K562 (cell line): Measurements from ENCODE around the gene LRRC8E. TPM values are rescaled to one million over a fixed set of nuclear protein-coding genes. Genes with fewer than 3 reads are reported as not detected.

ENCODE experiments used
- ATAC-seq: fragments of 200-7000 bp; cut with Tn5 transposase; 3 replicates; pipeline ENCODE4 v1.9.1; 2020; ENCODE audit warnings: moderate library complexity
- BruUV-seq: library from RNA; stranded (reverse); fragments of 400-500 nt; replicated peaks from 2 replicates; lab custom pipeline; 2021; lab: Mats Ljungman, UMichigan
- CTCF ChIA-PET: fragments of 300-600 bp; formaldehyde crosslinking; extraction: SDS; loops from one replicate; lab custom pipeline; 2021; ENCODE audit warnings: low intra/inter-chr PET ratio; lab: Yijun Ruan, JAX
- POLR2A ChIA-PET: fragments of 300-600, 350-650 bp; sonication (Branson Sonifier 250); formaldehyde crosslinking; extraction: SDS; loops from one replicate; lab custom pipeline; 2021; ENCODE audit warnings: antibody characterized with exemption, inconsistent platforms; lab: Yijun Ruan, JAX
- DNase-seq, 4 experiments: peaks; one replicate each; pipeline versions ENCODE4 v3.0.0 to v3.0.0-alpha.2; 2011 to 2018; ENCODE audit warnings: low spot score in 3 of 4, mixed read lengths in 3 of 4; ENCODE audit errors: extremely low read depth in 1 of 4
- FAIRE-seq: peaks from 2 replicates; lab custom pipeline; 2011; peaks lifted over from hg19 to GRCh38; lab: Jason Lieb, UNC
- H2AFZ ChIP-seq: 2 replicates; pipeline ENCODE4 v1.6.0; 2011; ENCODE audit warnings: low read depth, low read length, control low read depth, inconsistent platforms
- H3K27ac ChIP-seq: fragments of 200-600 bp; 3 replicates; pipeline ENCODE4 v1.8.0; 2011; ENCODE audit warnings: low read depth, mild to moderate bottlenecking, control low read depth, inconsistent platforms, low read length, moderate library complexity, mixed read lengths; ENCODE audit errors: extremely low read depth
- H3K27me3 ChIP-seq, 2 experiments: fragments of 300-600 bp in 1 of 2; 2 replicates in 1 of 2; 3 replicates in 1 of 2; pipeline versions ENCODE4 v1.6.0 to v1.8.0; 2011; ENCODE audit warnings: inconsistent platforms in 2 of 2, low read length in 2 of 2, mild to moderate bottlenecking in 1 of 2, mixed read lengths in 1 of 2, moderate library complexity in 1 of 2; ENCODE audit not compliant: control insufficient read depth in 2 of 2, insufficient read depth in 2 of 2
- H3K36me3 ChIP-seq: fragments of 300-600 bp; 3 replicates; pipeline ENCODE4 v1.8.0; 2011; ENCODE audit warnings: mild to moderate bottlenecking, low read length, inconsistent platforms; ENCODE audit not compliant: control insufficient read depth, insufficient read depth
- H3K4me1 ChIP-seq, 2 experiments: fragments of 200-600 bp in 1 of 2; replicated peaks in 1 of 2; 2 replicates in 1 of 2; 3 replicates in 1 of 2; pipeline versions ENCODE4 v1.5.1 to v1.8.0; 2011; ENCODE audit warnings: inconsistent platforms in 2 of 2, low read length in 2 of 2, mild to moderate bottlenecking in 1 of 2, mixed read lengths in 1 of 2, moderate library complexity in 1 of 2; ENCODE audit not compliant: control insufficient read depth in 2 of 2, insufficient read depth in 2 of 2
- H3K4me2 ChIP-seq: 2 replicates; pipeline ENCODE4 v1.6.1; 2011; ENCODE audit warnings: low read length, control low read depth, inconsistent platforms, mixed read lengths; ENCODE audit not compliant: insufficient read depth
- H3K4me3 ChIP-seq: fragments of 200-600 bp; sonication (generic), shearing (Covaris generic); 2 replicates; pipeline ENCODE4 v1.5.1; 2016; ENCODE audit warnings: control low read depth, inconsistent platforms
- H3K79me2 ChIP-seq: fragments of 200-600 bp; 3 replicates; pipeline ENCODE4 v1.8.0; 2011; ENCODE audit warnings: low read length, inconsistent platforms; ENCODE audit not compliant: control insufficient read depth, insufficient read depth
- H3K9ac ChIP-seq, 2 experiments: 2 replicates each; pipeline versions ENCODE4 v1.6.0 to v1.6.1; 2011; ENCODE audit warnings: low read depth in 2 of 2, low read length in 2 of 2, control low read depth in 1 of 2, inconsistent platforms in 1 of 2, mild to moderate bottlenecking in 1 of 2, mixed read lengths in 1 of 2; ENCODE audit not compliant: insufficient read depth in 1 of 2
- H3K9me1 ChIP-seq: one replicate; pipeline ENCODE4 v1.6.0; 2011; ENCODE audit warnings: inconsistent platforms, mild to moderate bottlenecking, low read length, moderate library complexity; ENCODE audit not compliant: control insufficient read depth, insufficient read depth
- H3K9me3 ChIP-seq: replicated peaks from 2 replicates; pipeline ENCODE4 v1.5.1; 2011; ENCODE audit warnings: low read depth, low read length, inconsistent platforms; ENCODE audit not compliant: control insufficient read depth, insufficient read depth
- H4K20me1 ChIP-seq: replicated peaks from 2 replicates; pipeline ENCODE4 v1.6.1; 2011; ENCODE audit warnings: low read length, inconsistent platforms, mixed read lengths; ENCODE audit not compliant: control insufficient read depth, insufficient read depth
- ATF6 ChIP-seq: sonication (generic); formaldehyde crosslinking; IDR thresholded peaks from 2 replicates; pipeline ENCODE4 v1.4.0; 2020; ENCODE audit warnings: mild to moderate bottlenecking, missing genetic modification reagents
- CBX3 ChIP-seq, 2 experiments: IDR thresholded peaks; 1 replicate in 1 of 2; 2 replicates in 1 of 2; pipeline ENCODE4 v1.6.1; 2012; ENCODE audit warnings: inconsistent platforms in 2 of 2, low read length in 2 of 2, borderline replicate concordance in 1 of 2, control low read depth in 1 of 2
- CREBBP ChIP-seq: IDR thresholded peaks from one replicate; pipeline ENCODE4 v1.6.1; 2012; ENCODE audit warnings: low read depth, mild to moderate bottlenecking, control low read depth, inconsistent platforms, low read length
- CSDE1 ChIP-seq, 2 experiments: fragments of 450-650 bp; IDR thresholded peaks; 2 replicates each; pipeline ENCODE4 v1.6.1; 2016; ENCODE audit warnings: mild to moderate bottlenecking in 1 of 2
- HMG20A ChIP-seq: fragments of 450-650 bp; formaldehyde crosslinking; conservative IDR thresholded peaks from 2 replicates; pipeline ENCODE4 v1.4.0; 2020; ENCODE audit warnings: mild to moderate bottlenecking, mixed read lengths
- KAT8 ChIP-seq: fragments of 450-650 bp; IDR thresholded peaks from 2 replicates; pipeline ENCODE4 v1.6.1; 2016; ENCODE audit warnings: low read depth, mild to moderate bottlenecking
- MEIS2 ChIP-seq: fragments of 450-650 bp; IDR thresholded peaks from 2 replicates; pipeline ENCODE4 v1.6.1; 2014; ENCODE audit warnings: mild to moderate bottlenecking; ENCODE audit not compliant: partially characterized antibody
- MYC ChIP-seq, 2 experiments: fragments of 250-450 bp in 1 of 2; sonication (Bioruptor Pico) in 1 of 2; IDR thresholded peaks; 2 replicates each; pipeline versions ENCODE4 v1.5.1 to v1.6.1; 2012 to 2021; ENCODE audit warnings: low read depth in 2 of 2, borderline replicate concordance in 1 of 2, improper control_type of control experiment in 1 of 2, low read length in 1 of 2, mild to moderate bottlenecking in 1 of 2, moderate library complexity in 1 of 2
- RBM22 ChIP-seq: fragments of 200-400 bp; formaldehyde crosslinking; IDR thresholded peaks from 2 replicates; pipeline ENCODE4 v1.6.1; 2018; ENCODE audit warnings: low read length, low read depth; ENCODE audit not compliant: poor library complexity, severe bottlenecking
- SMAD3 ChIP-seq: fragments of 450-650 bp; formaldehyde crosslinking; conservative IDR thresholded peaks from 2 replicates; pipeline ENCODE4 v1.4.0; 2020; ENCODE audit warnings: mild to moderate bottlenecking
- STAT5A ChIP-seq: IDR thresholded peaks from 2 replicates; pipeline ENCODE4 v1.6.1; 2012; ENCODE audit warnings: low read length, inconsistent platforms, borderline replicate concordance
- ZC3H8 ChIP-seq: fragments of 450-650 bp; IDR thresholded peaks from 2 replicates; pipeline ENCODE4 v1.6.1; 2017
- ZNF316 ChIP-seq: fragments of 450-650 bp; IDR thresholded peaks from 2 replicates; pipeline ENCODE4 v1.6.1; 2016
- WGBS: fragments of 100-300 bp; shearing (Covaris generic); methylation state at CpG from one replicate; pipeline ENCODE4 v1.1.6; 2016; ENCODE audit warnings: low coverage, mixed read lengths; ENCODE audit not compliant: insufficient coverage; ENCODE audit errors: missing lambda C conversion rate; 5-methylcytosine and 5-hydroxymethylcytosine counted together
- in situ Hi-C: fragments of 300-500 bp; cut with MboI; formaldehyde crosslinking; loops from 4 replicates; pipeline ENCODE4 v1.15.0; 2018; ENCODE audit warnings: inconsistent platforms, mixed read lengths
- intact Hi-C: fragments of 100-400 bp; cut with micrococcal nuclease; formaldehyde crosslinking; loops from 2 replicates; pipeline ENCODE4 v1.14.2; 2022
- polyA plus RNA-seq, 8 experiments: library from polyadenylated mRNA; depleted of rRNA in 4 of 8; stranded (reverse) in 5 of 8; unstranded in 3 of 8; fragments of >200 nt; fragmentation: Nextera tagmentation in 2 of 8; fragmentation: Illumina TruSeq in 1 of 8; extraction: Ambion mirVana in 2 of 8; extraction: Trizol in 1 of 8; gene quantifications; 2 replicates each; pipeline versions ENCODE4 v1.2.1 to v1.2.3, GENCODE V29; 2011 to 2014; ENCODE audit warnings: inconsistent platforms in 1 of 8, missing spikeins in 1 of 8
- total RNA-seq, 7 experiments: library from RNA; depleted of rRNA in 6 of 7; stranded (reverse); fragments of >200 nt in 6 of 7; fragmentation: Illumina TruSeq in 2 of 7; extraction: Trizol in 2 of 7; gene quantifications; 2 replicates each; pipeline versions ENCODE4 v1.2.1 to v1.2.3, GENCODE V29; 2011 to 2021; ENCODE audit warnings: low replicate concordance in 1 of 7
- TF ChIP-seq, protein P1 (sequence below): fragments of 250-450 bp; sonication (Bioruptor Pico); IDR thresholded peaks from 2 replicates; pipeline ENCODE4 v1.5.0; 2022; ENCODE audit warnings: mild to moderate bottlenecking
- TF ChIP-seq, protein P2 (sequence below), 2 experiments: fragments of 150-350 bp in 1 of 2; IDR thresholded peaks; 2 replicates each; pipeline ENCODE4 v1.6.1; 2012 to 2016; ENCODE audit warnings: low read depth in 2 of 2, low read length in 2 of 2, mild to moderate bottlenecking in 1 of 2, moderate library complexity in 1 of 2

LRRC8E gene
- total and polyA plus RNA-seq, 9 of the 15 experiments (the other 6 are each of a cell fraction or from before 2014, with no cell fraction given) = 0.08 to 5.7 (median 3.5) TPM; not detected in 1

- H3K9ac ChIP-seq = no peak overlapping the region; a peak in 1 of 4 replicates
- ChIA-PET CTCF (no interaction called here), POLR2A (interaction anchor here (1.6 kb wide), 1 partner anchor 11 kb away, joined by 6 read pairs; no protein-coding TSS in a partner anchor)
- H3K4me1 ChIP-seq = peaks cover 0 to 36% of the 10 kb centered on the region in 2 experiments; a peak in 2 of 5 replicates
- H2AFZ ChIP-seq = no peak overlapping the region
- TF ChIP-seq ZNF316 (no peak), SMAD3 (CRISPR knock-in tag) (no peak), CBX3 (IDR thresholded peaks at IDR 0.05; ENCODE audit: borderline replicate concordance in 1 of 2, low read length in 2 of 2) (no peak), STAT5A (no peak), MEIS2 (no peak), CSDE1 (IDR thresholded peaks at IDR 0.05) (no peak), ZC3H8 (no peak), KAT8 (no peak), ATF6 (CRISPR knock-in tag) (no peak), MYC (IDR thresholded peaks at IDR 0.05; ENCODE audit: low read depth, low read length) (no peak), MYC (CRISPR knock-in tag; IDR thresholded peaks at IDR 0.05; ENCODE audit: borderline replicate concordance, low read depth) (no peak), RBM22 (no peak), HMG20A (CRISPR knock-in tag) (no peak), CREBBP (no peak)
- TF ChIP-seq, protein P1, sequence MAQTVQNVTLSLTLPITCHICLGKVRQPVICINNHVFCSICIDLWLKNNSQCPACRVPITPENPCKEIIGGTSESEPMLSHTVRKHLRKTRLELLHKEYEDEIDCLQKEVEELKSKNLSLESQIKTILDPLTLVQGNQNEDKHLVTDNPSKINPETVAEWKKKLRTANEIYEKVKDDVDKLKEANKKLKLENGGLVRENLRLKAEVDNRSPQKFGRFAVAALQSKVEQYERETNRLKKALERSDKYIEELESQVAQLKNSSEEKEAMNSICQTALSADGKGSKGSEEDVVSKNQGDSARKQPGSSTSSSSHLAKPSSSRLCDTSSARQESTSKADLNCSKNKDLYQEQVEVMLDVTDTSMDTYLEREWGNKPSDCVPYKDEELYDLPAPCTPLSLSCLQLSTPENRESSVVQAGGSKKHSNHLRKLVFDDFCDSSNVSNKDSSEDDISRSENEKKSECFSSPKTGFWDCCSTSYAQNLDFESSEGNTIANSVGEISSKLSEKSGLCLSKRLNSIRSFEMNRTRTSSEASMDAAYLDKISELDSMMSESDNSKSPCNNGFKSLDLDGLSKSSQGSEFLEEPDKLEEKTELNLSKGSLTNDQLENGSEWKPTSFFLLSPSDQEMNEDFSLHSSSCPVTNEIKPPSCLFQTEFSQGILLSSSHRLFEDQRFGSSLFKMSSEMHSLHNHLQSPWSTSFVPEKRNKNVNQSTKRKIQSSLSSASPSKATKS (CRISPR knock-in tag) = no peak
- TF ChIP-seq, protein P2, sequence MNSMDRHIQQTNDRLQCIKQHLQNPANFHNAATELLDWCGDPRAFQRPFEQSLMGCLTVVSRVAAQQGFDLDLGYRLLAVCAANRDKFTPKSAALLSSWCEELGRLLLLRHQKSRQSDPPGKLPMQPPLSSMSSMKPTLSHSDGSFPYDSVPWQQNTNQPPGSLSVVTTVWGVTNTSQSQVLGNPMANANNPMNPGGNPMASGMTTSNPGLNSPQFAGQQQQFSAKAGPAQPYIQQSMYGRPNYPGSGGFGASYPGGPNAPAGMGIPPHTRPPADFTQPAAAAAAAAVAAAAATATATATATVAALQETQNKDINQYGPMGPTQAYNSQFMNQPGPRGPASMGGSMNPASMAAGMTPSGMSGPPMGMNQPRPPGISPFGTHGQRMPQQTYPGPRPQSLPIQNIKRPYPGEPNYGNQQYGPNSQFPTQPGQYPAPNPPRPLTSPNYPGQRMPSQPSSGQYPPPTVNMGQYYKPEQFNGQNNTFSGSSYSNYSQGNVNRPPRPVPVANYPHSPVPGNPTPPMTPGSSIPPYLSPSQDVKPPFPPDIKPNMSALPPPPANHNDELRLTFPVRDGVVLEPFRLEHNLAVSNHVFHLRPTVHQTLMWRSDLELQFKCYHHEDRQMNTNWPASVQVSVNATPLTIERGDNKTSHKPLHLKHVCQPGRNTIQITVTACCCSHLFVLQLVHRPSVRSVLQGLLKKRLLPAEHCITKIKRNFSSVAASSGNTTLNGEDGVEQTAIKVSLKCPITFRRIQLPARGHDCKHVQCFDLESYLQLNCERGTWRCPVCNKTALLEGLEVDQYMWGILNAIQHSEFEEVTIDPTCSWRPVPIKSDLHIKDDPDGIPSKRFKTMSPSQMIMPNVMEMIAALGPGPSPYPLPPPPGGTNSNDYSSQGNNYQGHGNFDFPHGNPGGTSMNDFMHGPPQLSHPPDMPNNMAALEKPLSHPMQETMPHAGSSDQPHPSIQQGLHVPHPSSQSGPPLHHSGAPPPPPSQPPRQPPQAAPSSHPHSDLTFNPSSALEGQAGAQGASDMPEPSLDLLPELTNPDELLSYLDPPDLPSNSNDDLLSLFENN (IDR thresholded peaks at IDR 0.05; ENCODE audit: low read depth in 2 of 2, low read length in 2 of 2) = no peak
- no peaks in the 10 kb centered on the region for H3K79me2 ChIP-seq
- H3K4me2 ChIP-seq = no peak overlapping the region
- H4K20me1 ChIP-seq = peaks cover 19% of the 10 kb centered on the region
- no peaks in the 10 kb centered on the region for H3K36me3 ChIP-seq
- 14% methylated on average over 18 of the region's 19 CpGs for WGBS
- FAIRE-seq (no peak), ATAC-seq (no peak), DNase-seq (no peak)
- in situ Hi-C loops (no loop called here), intact Hi-C loops (no loop called here)
- H3K9me1 ChIP-seq = no peaks in the 10 kb centered on the region
- H3K4me3 ChIP-seq = no peak overlapping the region
- BruUV-seq = no TSS peak
- no peak overlapping the region for H3K27ac ChIP-seq
- H3K27me3 ChIP-seq = peaks cover 22 to 56% of the 10 kb centered on the region in 2 experiments; a peak in 4 of 5 replicates
- H3K9me3 ChIP-seq = peaks cover 12% of the 10 kb centered on the region
These were observed 42.1 kb upstream of the LRRC8E start for GRCh38 chr19:7846155-7846646.
